Mucosa of descending colon (tissue), 3 donors: ENCODE results near the gene KPNA2. TPM values are rescaled to one million over a fixed set of nuclear protein-coding genes. Genes with fewer than 3 reads are reported as not detected.
"Not testable (repeated sequence)": the region's sequence is repeated elsewhere in the genome, so short reads cannot be mapped to it uniquely, and the experiment has no call there.

Experiments
- ATAC-seq: fragments of 200-7000 bp; cut with Tn5 transposase; one replicate; pipeline ENCODE4 v1.9.1; 2020; ENCODE audit warnings: mild to moderate bottlenecking, moderate library complexity
- DNase-seq, 3 donors: peaks; one replicate each; pipeline ENCODE4 v3.0.0-alpha.2; 2020
- H3K36me3 ChIP-seq: fragments of 200-600 bp; one replicate; pipeline ENCODE4 v1.8.0; 2021; ENCODE audit warnings: low read depth, mild to moderate bottlenecking
- H3K4me1 ChIP-seq: fragments of 200-600 bp; one replicate; pipeline ENCODE4 v1.8.0; 2021; ENCODE audit warnings: low read depth, mild to moderate bottlenecking
- H3K4me3 ChIP-seq: fragments of 200-600 bp; one replicate; pipeline ENCODE4 v1.8.0; 2021; ENCODE audit warnings: mild to moderate bottlenecking
- H3K9me3 ChIP-seq: fragments of 200-600 bp; one replicate; pipeline ENCODE4 v1.8.0; 2021; ENCODE audit warnings: mild to moderate bottlenecking
- intact Hi-C, 2 donors: fragments of 100-400 bp; cut with DNase I in 1 of 2; cut with micrococcal nuclease in 1 of 2; formaldehyde crosslinking; loops; one replicate each; pipeline versions ENCODE4 v1.11.0 to v1.11.1; 2022; cut with DNase I, micrococcal nuclease
- total RNA-seq, 3 donors: library from RNA; stranded (reverse); fragmentation: NEBNext Ultra II Directional in 2 of 3; extraction: Animal tissue kit (Norgen Biotek cat#: 25700) in 2 of 3; gene quantifications; one replicate each; pipeline versions ENCODE4 v1.2.1 to v1.2.4, GENCODE V29; 2021 to 2023
- TF ChIP-seq, protein P1 (sequence below): fragments of 200-600 bp; IDR thresholded peaks from one replicate; pipeline ENCODE4 v1.8.0; 2022; ENCODE audit warnings: antibody characterized with exemption, mild to moderate bottlenecking
- donor health status: DM: no; HTN: no; CAD: no; lungs with moderate emphysema.
- donor health status: DM: no; HTN: no; CAD: no.
- donor health status: DM: no; HTN: yes; CAD: no.

The KPNA2 gene
- total RNA-seq, 3 donors from 2014 or later, result 15.2 to 50.3 (median 29.0) TPM

DNA sequence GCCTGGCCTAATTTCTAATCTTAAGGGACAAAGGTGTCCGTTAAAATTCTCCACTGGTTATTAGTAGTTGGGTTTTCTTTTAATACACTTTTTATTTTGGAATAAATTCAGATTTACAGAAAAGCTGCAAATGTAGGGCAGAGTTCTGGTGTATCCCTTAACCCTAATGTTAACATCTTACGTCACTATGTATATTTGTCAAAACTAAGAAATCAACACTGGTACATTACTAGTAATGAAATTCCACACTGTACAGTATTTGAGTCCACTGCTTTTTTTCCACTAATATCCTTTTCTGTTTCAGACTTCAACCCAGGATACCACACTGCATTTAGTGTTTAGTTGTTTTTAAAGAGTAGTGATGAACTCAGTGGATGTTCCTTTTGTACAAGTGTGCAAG is 18.7 kb upstream of the KPNA2 start:
- intact Hi-C loops, result loop anchor here in 1 of 2 donors (10.0 kb wide), 1 partner anchor 62 kb away; no protein-coding TSS in a partner anchor
- no peak for ATAC-seq
- Histone ChIP-seq H3K9me3 (no peaks in the 10 kb centered on the region), H3K36me3 (no peaks in the 10 kb centered on the region), H3K4me3 (no peak overlapping the region), H3K4me1 (peaks cover 6% of the 10 kb centered on the region)
- TF ChIP-seq, protein P1, sequence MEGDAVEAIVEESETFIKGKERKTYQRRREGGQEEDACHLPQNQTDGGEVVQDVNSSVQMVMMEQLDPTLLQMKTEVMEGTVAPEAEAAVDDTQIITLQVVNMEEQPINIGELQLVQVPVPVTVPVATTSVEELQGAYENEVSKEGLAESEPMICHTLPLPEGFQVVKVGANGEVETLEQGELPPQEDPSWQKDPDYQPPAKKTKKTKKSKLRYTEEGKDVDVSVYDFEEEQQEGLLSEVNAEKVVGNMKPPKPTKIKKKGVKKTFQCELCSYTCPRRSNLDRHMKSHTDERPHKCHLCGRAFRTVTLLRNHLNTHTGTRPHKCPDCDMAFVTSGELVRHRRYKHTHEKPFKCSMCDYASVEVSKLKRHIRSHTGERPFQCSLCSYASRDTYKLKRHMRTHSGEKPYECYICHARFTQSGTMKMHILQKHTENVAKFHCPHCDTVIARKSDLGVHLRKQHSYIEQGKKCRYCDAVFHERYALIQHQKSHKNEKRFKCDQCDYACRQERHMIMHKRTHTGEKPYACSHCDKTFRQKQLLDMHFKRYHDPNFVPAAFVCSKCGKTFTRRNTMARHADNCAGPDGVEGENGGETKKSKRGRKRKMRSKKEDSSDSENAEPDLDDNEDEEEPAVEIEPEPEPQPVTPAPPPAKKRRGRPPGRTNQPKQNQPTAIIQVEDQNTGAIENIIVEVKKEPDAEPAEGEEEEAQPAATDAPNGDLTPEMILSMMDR, result no peak
- no peak for DNase-seq

DNA sequence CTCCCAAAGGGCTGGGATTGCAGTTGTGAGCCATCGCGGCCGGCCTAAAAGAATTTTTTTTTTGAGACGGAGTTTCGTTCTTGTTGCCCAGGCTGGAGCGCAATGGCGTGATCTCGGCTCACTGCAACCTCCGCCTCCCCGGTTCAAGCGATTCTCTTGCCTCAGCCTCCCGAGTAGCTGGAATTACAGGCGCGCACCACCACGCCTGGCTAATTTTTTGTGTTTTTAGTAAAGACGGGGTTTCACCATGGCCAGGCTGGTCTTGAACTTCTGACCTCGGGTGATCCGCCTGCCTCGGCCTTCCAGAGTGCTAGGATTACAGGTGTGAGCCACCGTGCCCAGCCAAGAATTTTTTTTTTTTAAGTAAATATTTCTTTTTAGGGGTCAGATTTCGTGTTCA is 17.0 kb upstream of the KPNA2 start:
- H3K9me3 ChIP-seq, H3K4me3 ChIP-seq, H3K4me1 ChIP-seq, H3K36me3 ChIP-seq, ATAC-seq, DNase-seq: not testable (repeated sequence)
- intact Hi-C loops, result loop anchor here in 1 of 2 donors (10.0 kb wide), 1 partner anchor 64 kb away; no protein-coding TSS in a partner anchor

GRCh38 chr17:68019336-68019674 is 16.2 kb upstream of the KPNA2 start:
- H3K9me3 ChIP-seq, result no peaks in the 10 kb centered on the region
- no peaks in the 10 kb centered on the region for H3K36me3 ChIP-seq
- no peak for ATAC-seq
- H3K4me3 ChIP-seq, result no peak overlapping the region
- intact Hi-C loops, result loop anchor here in 1 of 2 donors (10.0 kb wide), 1 partner anchor 65 kb away; no protein-coding TSS in a partner anchor
- TF ChIP-seq, protein P1, result no peak
- peak in 1 of 3 donors; percentile 14 for DNase-seq
- H3K4me1 ChIP-seq, result peaks cover 6% of the 10 kb centered on the region

- Histone ChIP-seq H3K4me3 (peak overlapping the region; percentile 33), H3K4me1 (peaks cover 6% of the 10 kb centered on the region), H3K9me3 (no peaks in the 10 kb centered on the region), H3K36me3 (no peaks in the 10 kb centered on the region)
- ATAC-seq, result peak; percentile 98
- intact Hi-C loops, result loop anchor here in 1 of 2 donors (10.0 kb wide), 1 partner anchor 65 kb away; no protein-coding TSS in a partner anchor
- DNase-seq, result peak; percentile 95 to 99 (median 96)
- TF ChIP-seq, protein P1, result peak; percentile 41
Measured at GRCh38 chr17:68019675-68020408, 15.7 kb upstream of the KPNA2 start.

- Histone ChIP-seq H3K4me1 (peaks cover 6% of the 10 kb centered on the region), H3K4me3 (peak overlapping the region; percentile 33), H3K36me3 (no peaks in the 10 kb centered on the region), H3K9me3 (no peaks in the 10 kb centered on the region)
- intact Hi-C loops, result no loop called here
- DNase-seq (no peak), ATAC-seq (peak; percentile 47)
- TF ChIP-seq, protein P1, result no peak
Measured at GRCh38 chr17:68020409-68020756, 15.2 kb upstream of the KPNA2 start.

- H3K36me3 ChIP-seq, intact Hi-C loops, H3K9me3 ChIP-seq: not testable (repeated sequence)
Measured at GRCh38 chr17:68020791-68021190, 14.7 kb upstream of the KPNA2 start.

More at GRCh38 chr17:68020791-68021190, 14.7 kb upstream of the KPNA2 start:
- H3K4me3 ChIP-seq, H3K4me1 ChIP-seq, ATAC-seq, DNase-seq: not testable (repeated sequence)
